Neural cell (in vitro differentiated cells): ENCODE measurements around the gene SPRR2F. TPM values are rescaled to one million over a fixed set of nuclear protein-coding genes. Genes with fewer than 3 reads are reported as not detected.

Experiments
- H2AFZ ChIP-seq: fragments of 200-600, 300-800 bp; sonication (generic), shearing (Covaris generic); 2 replicates; pipeline ENCODE4 v1.6.0; 2014; ENCODE audit warnings: low read depth, mild to moderate bottlenecking, antibody characterized with exemption, low read length, moderate library complexity
- H3F3A ChIP-seq: fragments of 200-600 bp; shearing (Covaris generic); 2 replicates; pipeline ENCODE4 v1.6.1; 2016; ENCODE audit warnings: mild to moderate bottlenecking, moderate library complexity, mixed read lengths, antibody characterized with exemption, low read length; ENCODE audit not compliant: insufficient read depth, poor library complexity, severe bottlenecking
- H3K27ac ChIP-seq: fragments of 200-600, 300-800 bp; sonication (generic), shearing (Covaris generic); 2 replicates; pipeline ENCODE4 v1.5.1; 2014; ENCODE audit warnings: mild to moderate bottlenecking, low read length, moderate library complexity
- H3K27me3 ChIP-seq: fragments of 300-800, 200-600 bp; sonication (generic), shearing (Covaris generic); 2 replicates; pipeline ENCODE4 v1.6.0; 2014; ENCODE audit warnings: mild to moderate bottlenecking, low read depth, low read length, moderate library complexity; ENCODE audit not compliant: insufficient read depth
- H3K36me3 ChIP-seq: fragments of 300-800, 200-600 bp; sonication (generic), shearing (Covaris generic); 2 replicates; pipeline ENCODE4 v1.5.1; 2014; ENCODE audit warnings: mild to moderate bottlenecking, antibody characterized with exemption, low read length, moderate library complexity; ENCODE audit not compliant: insufficient read depth
- H3K4me2 ChIP-seq: fragments of 300-800, 200-600 bp; sonication (generic), shearing (Covaris generic); 2 replicates; pipeline ENCODE4 v1.6.0; 2014; ENCODE audit warnings: mild to moderate bottlenecking, low read length
- H3K4me3 ChIP-seq: fragments of 300-800, 200-600 bp; sonication (generic), shearing (Covaris generic); 2 replicates; pipeline ENCODE4 v1.5.1; 2014; ENCODE audit warnings: mild to moderate bottlenecking, low read length, moderate library complexity
- H3K79me2 ChIP-seq: fragments of 200-600 bp; shearing (Covaris generic); replicated peaks from 2 replicates; pipeline ENCODE4 v1.6.0; 2014; ENCODE audit warnings: mild to moderate bottlenecking, low read length, moderate library complexity; ENCODE audit not compliant: insufficient read depth
- H3K9ac ChIP-seq: fragments of 300-800, 200-600 bp; sonication (generic), shearing (Covaris generic); 2 replicates; pipeline ENCODE4 v1.6.1; 2016; ENCODE audit warnings: mild to moderate bottlenecking, low read length, mixed read lengths
- H3K9me2 ChIP-seq: fragments of 200-600 bp; shearing (Covaris generic); 2 replicates; pipeline ENCODE4 v1.6.1; 2016; ENCODE audit warnings: mild to moderate bottlenecking, low read length, mixed read lengths; ENCODE audit not compliant: insufficient read depth
- H3K9me3 ChIP-seq: fragments of 200-600, 300-800 bp; sonication (generic), shearing (Covaris generic); 2 replicates; pipeline ENCODE4 v1.6.1; 2016; ENCODE audit warnings: mild to moderate bottlenecking, mixed run types, low read length, moderate library complexity, mixed read lengths
- H4K20me1 ChIP-seq: fragments of 200-600 bp; shearing (Covaris generic); 2 replicates; pipeline ENCODE4 v1.6.1; 2016; ENCODE audit warnings: mild to moderate bottlenecking, mixed run types; ENCODE audit not compliant: insufficient read depth
- CTCF ChIP-seq: fragments of 450-650 bp; IDR thresholded peaks from 2 replicates; pipeline ENCODE4 v1.5.1; 2014; ENCODE audit warnings: antibody characterized with exemption, mild to moderate bottlenecking, moderate library complexity; ENCODE audit not compliant: poor library complexity, severe bottlenecking
- EP300 ChIP-seq: fragments of 450-650 bp; conservative IDR thresholded peaks from 2 replicates; pipeline ENCODE4 v1.6.1; 2014; ENCODE audit warnings: antibody characterized with exemption, mild to moderate bottlenecking, moderate library complexity; ENCODE audit not compliant: poor library complexity, severe bottlenecking
- EZH2 ChIP-seq: fragments of 200-600, 300-800 bp; shearing (Covaris generic), sonication (generic); IDR thresholded peaks from 2 replicates; pipeline ENCODE4 v1.6.1; 2014; ENCODE audit warnings: antibody characterized with exemption, low read length, borderline replicate concordance, mild to moderate bottlenecking; ENCODE audit not compliant: insufficient read depth, poor library complexity, severe bottlenecking
- MXI1 ChIP-seq: fragments of 450-650 bp; conservative IDR thresholded peaks from 2 replicates; pipeline ENCODE4 v1.6.1; 2014; ENCODE audit warnings: antibody characterized with exemption, mild to moderate bottlenecking; ENCODE audit not compliant: poor library complexity, severe bottlenecking
- POLR2AphosphoS5 ChIP-seq: IDR thresholded peaks from 2 replicates; pipeline ENCODE4 v1.6.1; 2012
- RAD21 ChIP-seq: fragments of 450-650 bp; conservative IDR thresholded peaks from 2 replicates; pipeline ENCODE4 v1.6.1; 2014; ENCODE audit warnings: antibody characterized with exemption, mild to moderate bottlenecking, moderate library complexity
- REST ChIP-seq: IDR thresholded peaks from 2 replicates; pipeline ENCODE4 v1.6.1; 2012; ENCODE audit warnings: borderline replicate concordance
- SMC3 ChIP-seq: fragments of 450-650 bp; conservative IDR thresholded peaks from 2 replicates; pipeline ENCODE4 v1.6.1; 2014; ENCODE audit warnings: antibody characterized with exemption, mild to moderate bottlenecking, moderate library complexity; ENCODE audit not compliant: poor library complexity
- TAF1 ChIP-seq: IDR thresholded peaks from 2 replicates; pipeline ENCODE4 v1.6.1; 2012; ENCODE audit warnings: low read depth
- polyA plus RNA-seq: library from polyadenylated mRNA; depleted of rRNA; stranded (reverse); fragments of >200 nt; gene quantifications from 2 replicates; pipeline ENCODE4 v1.2.3, GENCODE V29; 2014

The SPRR2F gene
- polyA plus RNA-seq, 1 donor from 2014 or later = not detected

GRCh38 chr1:153099461-153100045, 13.8 kb downstream of the SPRR2F start:
- Histone ChIP-seq H3K79me2 (no peaks in the 10 kb centered on the region), H3K4me3 (no peak overlapping the region), H3K27ac (no peak overlapping the region), H4K20me1 (no peaks in the 10 kb centered on the region), H3F3A (no peaks in the 10 kb centered on the region), H3K9me2 (no peaks in the 10 kb centered on the region), H3K9me3 (no peaks in the 10 kb centered on the region), H2AFZ (no peak overlapping the region), H3K4me2 (no peak overlapping the region), H3K36me3 (no peaks in the 10 kb centered on the region), H3K9ac (no peak overlapping the region), H3K27me3 (no peaks in the 10 kb centered on the region)
- TF ChIP-seq MXI1 (no peak), POLR2AphosphoS5 (no peak), CTCF (no peak), REST (no peak), RAD21 (no peak), EZH2 (no peak), SMC3 (no peak), TAF1 (no peak), EP300 (no peak)

- H3K79me2 ChIP-seq = no peaks in the 10 kb centered on the region
- no peak overlapping the region for H3K4me2 ChIP-seq
- TF ChIP-seq MXI1 = no peak
- no peak for TF ChIP-seq CTCF
- TF ChIP-seq SMC3 = no peak
- TF ChIP-seq EP300 = no peak
- no peak for TF ChIP-seq RAD21
- TF ChIP-seq EZH2 = no peak
- no peak for TF ChIP-seq TAF1
- TF ChIP-seq REST = no peak
- TF ChIP-seq POLR2AphosphoS5 = no peak
- H3K27ac ChIP-seq = no peak overlapping the region
- no peaks in the 10 kb centered on the region for H4K20me1 ChIP-seq
- no peak overlapping the region for H2AFZ ChIP-seq
- no peak overlapping the region for H3K9ac ChIP-seq
- H3K9me3 ChIP-seq = no peaks in the 10 kb centered on the region
- no peaks in the 10 kb centered on the region for H3K36me3 ChIP-seq
- no peaks in the 10 kb centered on the region for H3K9me2 ChIP-seq
- H3F3A ChIP-seq = no peaks in the 10 kb centered on the region
- no peak overlapping the region for H3K4me3 ChIP-seq
- H3K27me3 ChIP-seq = no peaks in the 10 kb centered on the region
These were observed 17.6 kb downstream of the SPRR2F start for GRCh38 chr1:153095764-153096163.
